Ovary (tissue), 9 donors: ENCODE data around the gene PRKCH. TPM values are rescaled to one million over a fixed set of nuclear protein-coding genes. Genes with fewer than 3 reads are reported as not detected.

Experiments
- DNase-seq, 5 donors: peaks; one replicate each; pipeline ENCODE4 v3.0.0-alpha.2; 2019 to 2020
- H3K27ac ChIP-seq, 2 donors: fragments of 200-600 bp; one replicate each; pipeline versions ENCODE4 v1.5.1 to v1.8.0; 2019 to 2022
- H3K27me3 ChIP-seq: fragments of 200-600 bp; one replicate; pipeline ENCODE4 v1.8.0; 2022
- H3K36me3 ChIP-seq: fragments of 200-600 bp; sonication (generic); one replicate; pipeline ENCODE4 v1.5.1; 2019
- H3K4me1 ChIP-seq: one replicate; pipeline ENCODE4 v1.8.1; 2013; ENCODE audit warnings: mild to moderate bottlenecking, moderate library complexity; ENCODE audit not compliant: insufficient read depth
- H3K4me3 ChIP-seq: fragments of 200-600 bp; sonication (generic); one replicate; pipeline ENCODE4 v1.5.1; 2017
- H3K9me3 ChIP-seq, 2 donors: fragments of 200-600 bp in 1 of 2; sonication (generic) in 1 of 2; one replicate each; pipeline versions ENCODE4 v1.5.1 to v1.8.1; 2013 to 2019; ENCODE audit warnings: mild to moderate bottlenecking in 1 of 2, moderate library complexity in 1 of 2
- CTCF ChIP-seq, 3 donors: fragments of 450-650 bp in 2 of 3; fragments of 200-600 bp in 1 of 3; IDR thresholded peaks; one replicate each; pipeline versions ENCODE4 v1.5.1 to v1.8.0; 2016 to 2022; ENCODE audit warnings: antibody characterized with exemption in 3 of 3, mild to moderate bottlenecking in 1 of 3
- EP300 ChIP-seq: sonication (generic); formaldehyde crosslinking; IDR thresholded peaks from one replicate; pipeline ENCODE4 v1.6.1; 2017; ENCODE audit warnings: antibody characterized with exemption
- POLR2A ChIP-seq: fragments of 450-650 bp; IDR thresholded peaks from one replicate; pipeline ENCODE4 v1.6.1; 2017; ENCODE audit warnings: antibody characterized with exemption, mild to moderate bottlenecking, moderate library complexity
- WGBS, 3 donors: extraction: QIAGEN DNeasy Blood & Tissue Kit in 1 of 3; methylation state at CpG; one replicate each; pipeline versions ENCODE4 v1.1.5 to v1.1.7; 2013 to 2017; 5-methylcytosine and 5-hydroxymethylcytosine counted together
- intact Hi-C, 4 donors: fragments of 100-400 bp; cut with DNase I; formaldehyde crosslinking; loops; one replicate each; pipeline versions ENCODE4 v1.11.0 to v1.15.1; 2022 to 2023
- polyA plus RNA-seq, 2 donors: library from polyadenylated mRNA; stranded (reverse); fragments of 200-250 nt in 1 of 2; fragments of 350-450 nt in 1 of 2; fragmentation: Illumina TruSeq in 1 of 2; extraction: RNeasy Lipid Tissue Mini Kit (QIAGEN cat#74804) in 1 of 2; gene quantifications; one replicate each; pipeline ENCODE4 v1.2.3, GENCODE V29; 2013 to 2014
- total RNA-seq, 7 donors: library from RNA; depleted of rRNA in 2 of 7; stranded (reverse); fragments of >200 nt in 2 of 7; fragmentation: NEBNext Ultra II Directional in 3 of 7; extraction: Animal tissue kit (Norgen Biotek cat#: 25700) in 3 of 7; gene quantifications; one replicate each; pipeline versions ENCODE4 v1.1.0 to v1.2.4, GENCODE V29; 2016 to 2023
- donor health status: DM: no; HTN: no; CAD: no; lungs with moderate emphysema.
- donor health status: DM: no; HTN: no; CAD: no.
- donor health status: Bipolar disorder and iron deficiency.
- donor health status: DM: yes; HTN: yes; CAD: no.
- donor health status: DM: no; HTN: no; CAD: no.
- donor health status: DM: yes; HTN: yes; CAD: no.

PRKCH gene
- total and polyA plus RNA-seq, 9 donors = 8.4 to 47.6 (median 15.9) TPM

GRCh38 chr14:61519106-61519505 is 197.7 kb downstream of the PRKCH start:
- 95% methylated on average over 6 of the region's 6 CpGs for WGBS, 3 donors
- Histone ChIP-seq H3K4me3 (no peak overlapping the region), H3K27ac (no peak overlapping the region), H3K27me3 (no peaks in the 10 kb centered on the region), H3K36me3 (no peaks in the 10 kb centered on the region), H3K9me3 (no peaks in the 10 kb centered on the region), H3K4me1 (no peaks in the 10 kb centered on the region)
- TF ChIP-seq POLR2A (no peak), EP300 (no peak), CTCF (IDR thresholded peaks at IDR 0.05) (no peak)
- DNase-seq = no peak
- intact Hi-C loops = no loop called here

DNA sequence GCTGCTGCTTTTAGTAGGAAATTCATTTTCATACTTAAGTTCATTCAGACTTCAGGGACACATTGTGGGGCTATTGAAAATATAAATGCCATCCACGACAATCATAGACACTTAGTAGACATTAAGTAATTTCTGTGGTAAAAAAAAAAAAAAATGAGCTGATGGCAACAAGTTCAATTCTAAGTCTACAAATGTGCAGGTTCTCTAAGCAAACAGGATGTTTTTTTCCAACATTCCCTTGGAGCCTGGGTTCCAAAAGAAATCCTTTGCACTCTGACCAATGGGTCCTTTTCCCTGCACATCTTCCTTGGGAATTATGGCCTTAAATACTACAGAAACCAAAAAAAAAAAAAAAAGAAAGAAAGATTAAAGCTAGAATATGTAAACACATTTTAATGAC is 198.4 kb downstream of the PRKCH start:
- 95 to 100% (median 98%) methylated on average over 1 of the region's 1 CpG for WGBS, 3 donors
- peaks cover 2% of the 10 kb centered on the region for H3K4me1 ChIP-seq

GRCh38 chr14:61520576-61520975 is 199.2 kb downstream of the PRKCH start:
- no peaks in the 10 kb centered on the region for H3K27me3 ChIP-seq
- no peaks in the 10 kb centered on the region for H3K36me3 ChIP-seq
- no peak overlapping the region for H3K4me3 ChIP-seq
- DNase-seq = no peak
- WGBS, 3 donors = 54 to 72% (median 63%) methylated on average over 1 of the region's 1 CpG
- H3K9me3 ChIP-seq = no peaks in the 10 kb centered on the region
- intact Hi-C loops = no loop called here
- no peak overlapping the region for H3K27ac ChIP-seq
- TF ChIP-seq POLR2A (no peak), EP300 (no peak), CTCF (IDR thresholded peaks at IDR 0.05) (no peak)
- peaks cover 6% of the 10 kb centered on the region for H3K4me1 ChIP-seq

More for the DNA sequence above, 198.4 kb downstream of the PRKCH start:
- intact Hi-C loops = no loop called here
- DNase-seq = no peak
- H3K27me3 ChIP-seq = no peaks in the 10 kb centered on the region
- TF ChIP-seq POLR2A = no peak
- TF ChIP-seq EP300 = no peak
- no peak for TF ChIP-seq CTCF (IDR thresholded peaks at IDR 0.05)
- no peak overlapping the region for H3K4me3 ChIP-seq
- H3K27ac ChIP-seq = no peak overlapping the region
- H3K36me3 ChIP-seq = no peaks in the 10 kb centered on the region
- no peaks in the 10 kb centered on the region for H3K9me3 ChIP-seq

- intact Hi-C loops = no loop called here
- WGBS, 3 donors = 91 to 97% (median 95%) methylated on average over 1 of the region's 1 CpG
- peaks cover 15% of the 10 kb centered on the region for H3K4me1 ChIP-seq
Observed at GRCh38 chr14:61521773-61522172, 200.4 kb downstream of the PRKCH start.

More at GRCh38 chr14:61521773-61522172, 200.4 kb downstream of the PRKCH start:
- H3K9me3 ChIP-seq = no peaks in the 10 kb centered on the region
- no peak overlapping the region for H3K4me3 ChIP-seq
- no peaks in the 10 kb centered on the region for H3K36me3 ChIP-seq
- H3K27ac ChIP-seq = no peak overlapping the region
- TF ChIP-seq EP300 (no peak), CTCF (IDR thresholded peaks at IDR 0.05) (no peak), POLR2A (no peak)
- no peaks in the 10 kb centered on the region for H3K27me3 ChIP-seq
- no peak for DNase-seq
